ENCODE measurements around the gene MAPKAP1.

DNA sequence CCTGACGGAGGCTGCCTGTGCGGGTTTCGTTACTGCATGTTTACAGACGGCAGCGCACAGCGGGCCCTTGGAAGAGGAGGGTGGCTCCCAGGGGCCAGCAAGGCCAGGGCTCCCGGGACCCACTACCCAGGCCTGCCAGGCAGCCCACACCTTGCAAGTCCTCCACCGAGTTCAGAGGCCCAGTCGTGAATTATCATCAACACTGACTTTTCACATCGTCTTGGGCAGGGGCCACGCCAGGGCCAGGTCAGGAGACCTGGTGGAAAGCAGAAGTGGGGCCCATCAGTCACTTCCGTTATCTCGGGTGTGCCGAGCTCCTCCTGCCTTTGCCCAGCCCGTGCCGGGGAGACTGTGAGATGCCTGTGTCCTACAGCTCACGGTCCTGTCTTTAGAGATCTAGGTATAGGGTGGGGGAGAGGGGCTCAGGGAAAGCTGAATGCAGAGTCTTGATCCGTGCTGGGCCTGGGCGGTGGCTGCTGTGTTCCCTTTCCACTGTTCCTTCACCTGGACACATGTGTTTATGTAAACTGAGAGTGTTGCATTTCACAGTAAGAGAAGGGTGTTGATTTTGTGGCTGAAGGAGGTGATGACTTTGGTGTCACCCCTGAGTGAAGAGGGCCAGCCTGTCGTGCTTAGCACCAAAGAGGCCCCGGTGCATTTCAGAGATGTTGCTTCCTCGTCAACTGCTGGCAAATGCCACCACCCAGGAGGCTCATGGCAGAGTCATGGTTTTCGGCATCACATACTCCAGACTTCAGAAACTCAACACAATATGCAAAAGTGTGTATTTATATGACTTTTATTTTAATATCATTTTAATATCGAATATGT, 270.2 kb downstream of the MAPKAP1 start:
- TF ChIP-seq EZH2 (IDR thresholded peaks at IDR 0.05; ENCODE audit: insufficient read depth, poor library complexity, severe bottlenecking): no peak
- TF ChIP-seq EZH2phosphoT487 (IDR thresholded peaks at IDR 0.05; ENCODE audit: insufficient read depth, low read depth): no peak

Measured in GM23248 (cell line).